ENCODE results near the gene AKAP8.

DNA sequence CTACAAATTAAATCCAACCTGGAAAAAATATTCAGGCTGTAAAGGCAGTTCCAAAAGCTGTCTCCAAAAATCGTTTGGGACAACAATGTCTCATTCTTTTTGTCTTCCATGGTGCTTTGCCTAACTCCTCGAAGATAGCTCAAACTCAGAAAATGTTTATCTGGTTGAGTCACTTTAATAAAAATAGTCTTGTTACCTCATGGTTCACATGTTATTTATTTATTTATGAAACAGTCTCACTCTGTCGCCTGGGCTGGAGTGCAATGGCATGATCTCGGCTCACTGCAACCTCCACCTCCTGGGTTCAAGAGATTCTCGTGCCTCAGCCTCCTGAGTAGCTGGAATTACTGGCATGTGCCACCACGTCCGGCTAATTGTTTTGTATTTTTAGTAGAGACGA, 42.4 kb downstream of the AKAP8 start:
- TF ChIP-seq USF1 (IDR thresholded peaks at IDR 0.05) (no peak), EGR1 (IDR thresholded peaks at IDR 0.05) (no peak), YY1 (IDR thresholded peaks at IDR 0.05; ENCODE audit: low read depth) (no peak), REST (IDR thresholded peaks at IDR 0.05; ENCODE audit: low read depth) (no peak), RAD21 (IDR thresholded peaks at IDR 0.05; ENCODE audit: low read depth) (no peak), TEAD4 (IDR thresholded peaks at IDR 0.05) (no peak), MAX (IDR thresholded peaks at IDR 0.05) (no peak), TAF1 (IDR thresholded peaks at IDR 0.05; ENCODE audit: low read depth) (no peak), FOXM1 (IDR thresholded peaks at IDR 0.05; ENCODE audit: borderline replicate concordance, low read depth) (no peak), NFIC (IDR thresholded peaks at IDR 0.05) (no peak), EP300 (IDR thresholded peaks at IDR 0.05; ENCODE audit: borderline replicate concordance) (no peak), ZBTB7A (IDR thresholded peaks at IDR 0.05; ENCODE audit: low read depth) (no peak), CEBPB (IDR thresholded peaks at IDR 0.05) (no peak), CREB1 (IDR thresholded peaks at IDR 0.05; ENCODE audit: low read depth) (no peak)

Measured in Ishikawa (cell line).